ENCODE data around the gene SERPINA10.

GRCh38 chr14:94284221-94284620 lies 8.8 kb downstream of the SERPINA10 start:
- TF ChIP-seq CTCF (IDR thresholded peaks at IDR 0.05; ENCODE audit: borderline replicate concordance, extremely low read depth, low read length, poor library complexity, severe bottlenecking) (no peak), EZH2 (IDR thresholded peaks at IDR 0.05; ENCODE audit: borderline replicate concordance, low read depth, low read length, severe bottlenecking) (no peak)

Measured in DND-41 (cell line).